ENCODE data around the gene CDV3. TPM values are rescaled to one million over a fixed set of nuclear protein-coding genes. Genes with fewer than 3 reads are reported as not detected.

CDV3 gene
- polyA plus RNA-seq, 2 of the 4 experiments (the other 2 are of a cell fraction), result 101 to 120 TPM

DNA sequence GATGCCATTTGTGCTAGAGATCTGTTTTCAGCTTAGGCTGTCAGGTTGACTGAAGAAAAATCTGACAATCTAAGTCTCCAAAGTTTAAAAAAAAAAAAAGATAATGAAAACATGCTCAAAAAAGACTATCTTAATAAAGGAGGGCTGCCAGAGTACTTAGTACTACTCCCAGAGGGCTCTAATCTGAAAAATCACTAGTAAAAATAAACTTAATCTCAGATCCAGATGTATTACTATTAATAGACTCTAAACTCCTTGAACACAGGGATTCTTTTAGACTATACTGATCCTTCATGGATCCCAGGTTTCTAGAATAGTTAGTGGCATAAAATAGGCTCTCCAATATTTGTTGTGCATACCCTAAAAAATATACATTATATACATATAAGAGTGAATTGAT, 54.3 kb downstream of the CDV3 start:
- no peak for FAIRE-seq
- Histone ChIP-seq H3K27ac (no peak overlapping the region), H3K4me1 (peaks cover 7% of the 10 kb centered on the region; the same call in 1 of the 3 replicates), H3K9me3 (no peaks in the 10 kb centered on the region), H3K4me3 (no peak overlapping the region), H3K4me2 (no peak overlapping the region)
- ATAC-seq, result no peak
- TF ChIP-seq HOXB13 (CRISPR knock-in tag; IDR thresholded peaks at IDR 0.05; ENCODE audit: low read depth) (no peak), JUNB (IDR thresholded peaks at IDR 0.05) (no peak), MAZ (IDR thresholded peaks at IDR 0.05; ENCODE audit: borderline replicate concordance, low read depth, low read length) (no peak), NFE2L2 (conservative IDR thresholded peaks at IDR 0.05; ENCODE audit: low read length) (no peak), GATA3 (IDR thresholded peaks at IDR 0.05; ENCODE audit: borderline replicate concordance) (no peak), RCOR1 (IDR thresholded peaks at IDR 0.05; ENCODE audit: low read depth, low read length) (no peak), NR3C1 (IDR thresholded peaks at IDR 0.05) (no peak), POLR2A (IDR thresholded peaks at IDR 0.05; ENCODE audit: low read length) (no peak), ESRRA (IDR thresholded peaks at IDR 0.05; ENCODE audit: borderline replicate concordance, low read length) (no peak)
- TF ChIP-seq, protein P1, sequence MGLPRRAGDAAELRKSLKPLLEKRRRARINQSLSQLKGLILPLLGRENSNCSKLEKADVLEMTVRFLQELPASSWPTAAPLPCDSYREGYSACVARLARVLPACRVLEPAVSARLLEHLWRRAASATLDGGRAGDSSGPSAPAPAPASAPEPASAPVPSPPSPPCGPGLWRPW (IDR thresholded peaks at IDR 0.05), result no peak
- TF ChIP-seq, protein P2, sequence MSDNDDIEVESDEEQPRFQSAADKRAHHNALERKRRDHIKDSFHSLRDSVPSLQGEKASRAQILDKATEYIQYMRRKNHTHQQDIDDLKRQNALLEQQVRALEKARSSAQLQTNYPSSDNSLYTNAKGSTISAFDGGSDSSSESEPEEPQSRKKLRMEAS (IDR thresholded peaks at IDR 0.05), result no peak
- TF ChIP-seq, protein P3, sequence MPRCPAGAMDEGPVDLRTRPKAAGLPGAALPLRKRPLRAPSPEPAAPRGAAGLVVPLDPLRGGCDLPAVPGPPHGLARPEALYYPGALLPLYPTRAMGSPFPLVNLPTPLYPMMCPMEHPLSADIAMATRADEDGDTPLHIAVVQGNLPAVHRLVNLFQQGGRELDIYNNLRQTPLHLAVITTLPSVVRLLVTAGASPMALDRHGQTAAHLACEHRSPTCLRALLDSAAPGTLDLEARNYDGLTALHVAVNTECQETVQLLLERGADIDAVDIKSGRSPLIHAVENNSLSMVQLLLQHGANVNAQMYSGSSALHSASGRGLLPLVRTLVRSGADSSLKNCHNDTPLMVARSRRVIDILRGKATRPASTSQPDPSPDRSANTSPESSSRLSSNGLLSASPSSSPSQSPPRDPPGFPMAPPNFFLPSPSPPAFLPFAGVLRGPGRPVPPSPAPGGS (IDR thresholded peaks at IDR 0.05), result no peak
- TF ChIP-seq, protein P4, sequence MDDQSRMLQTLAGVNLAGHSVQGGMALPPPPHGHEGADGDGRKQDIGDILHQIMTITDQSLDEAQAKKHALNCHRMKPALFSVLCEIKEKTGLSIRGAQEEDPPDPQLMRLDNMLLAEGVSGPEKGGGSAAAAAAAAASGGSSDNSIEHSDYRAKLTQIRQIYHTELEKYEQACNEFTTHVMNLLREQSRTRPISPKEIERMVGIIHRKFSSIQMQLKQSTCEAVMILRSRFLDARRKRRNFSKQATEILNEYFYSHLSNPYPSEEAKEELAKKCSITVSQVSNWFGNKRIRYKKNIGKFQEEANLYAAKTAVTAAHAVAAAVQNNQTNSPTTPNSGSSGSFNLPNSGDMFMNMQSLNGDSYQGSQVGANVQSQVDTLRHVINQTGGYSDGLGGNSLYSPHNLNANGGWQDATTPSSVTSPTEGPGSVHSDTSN (IDR thresholded peaks at IDR 0.05), result no peak
- ChIA-PET CTCF (no interaction called here), POLR2A (no interaction called here)
- no peak for DNase-seq (ENCODE audit: low read depth in 1 of 2, low spot score in 1 of 2)

DNA sequence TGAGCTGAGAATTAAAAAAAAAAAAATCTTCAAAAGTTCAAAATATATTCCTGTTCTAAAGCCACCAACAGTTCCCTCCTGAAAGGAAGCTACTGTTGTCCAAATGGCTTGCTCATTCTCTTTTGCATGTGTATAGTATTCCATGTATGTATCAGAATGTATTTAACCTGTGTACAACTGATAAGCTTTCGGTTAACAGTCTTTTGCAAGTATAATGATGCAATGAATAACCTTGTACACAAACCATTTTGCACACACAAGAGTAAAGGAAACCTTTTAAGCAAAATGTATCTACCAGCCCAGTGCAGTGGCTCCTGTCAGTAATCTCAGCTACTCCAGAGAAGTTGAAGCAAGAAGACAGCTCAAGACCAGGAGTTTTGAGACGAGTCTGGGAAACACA, 55.7 kb downstream of the CDV3 start:
- WGBS (ENCODE audit: missing lambda C conversion rate), result 86% methylated on average over 2 of the region's 2 CpGs
- Histone ChIP-seq H3K4me3 (no peak overlapping the region), H3K9me3 (no peaks in the 10 kb centered on the region), H3K27ac (no peak overlapping the region), H3K4me2 (no peak overlapping the region), H3K4me1 (peaks cover 7% of the 10 kb centered on the region; the same call in 1 of the 3 replicates)
- FAIRE-seq, result no peak
- TF ChIP-seq CBX8 (IDR thresholded peaks at IDR 0.05) (no peak), SMC3 (IDR thresholded peaks at IDR 0.05) (no peak), BHLHE40 (IDR thresholded peaks at IDR 0.05; ENCODE audit: low read depth, low read length) (no peak), HOXA7 (CRISPR knock-in tag; IDR thresholded peaks at IDR 0.05) (no peak), CHD4 (IDR thresholded peaks at IDR 0.05; ENCODE audit: borderline replicate concordance) (no peak)
- POLR2A ChIA-PET, result no interaction called here
- CTCF ChIA-PET, result no interaction called here
- no peak for ATAC-seq
- no peak for DNase-seq (ENCODE audit: low read depth in 1 of 2, low spot score in 1 of 2)

DNA sequence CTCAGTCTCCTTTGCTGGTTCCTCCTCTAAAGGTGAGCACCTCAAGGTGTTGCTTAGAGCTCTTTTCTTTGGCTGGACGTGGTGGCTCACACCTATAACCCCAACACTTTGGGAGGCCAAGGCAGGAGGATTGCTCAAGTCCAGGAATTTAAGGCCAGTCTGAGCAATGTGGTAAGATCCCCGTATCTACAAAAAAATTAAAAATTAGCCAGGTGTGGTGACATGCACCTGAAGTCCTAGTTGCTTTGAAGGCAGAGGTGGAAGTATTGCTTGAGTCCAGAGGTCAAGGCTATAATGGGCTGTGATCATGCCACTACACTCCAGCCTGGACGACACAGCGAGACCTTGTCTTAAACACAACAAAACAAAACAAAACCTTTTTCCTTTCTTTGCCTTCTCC, 60.0 kb downstream of the CDV3 start:
- WGBS (ENCODE audit: missing lambda C conversion rate), result 86% methylated on average over 4 of the region's 4 CpGs
- CTCF ChIA-PET, result no interaction called here
- TF ChIP-seq ZSCAN20 (CRISPR knock-in tag; IDR thresholded peaks at IDR 0.05) (no peak), EP300 (IDR thresholded peaks at IDR 0.05) (no peak)
- Histone ChIP-seq H3K9me3 (no peaks in the 10 kb centered on the region), H3K4me1 (peaks cover 7% of the 10 kb centered on the region; the same call in 1 of the 3 replicates), H3K27ac (no peak overlapping the region), H3K4me2 (no peak overlapping the region), H3K4me3 (no peak overlapping the region)
- POLR2A ChIA-PET, result no interaction called here
- FAIRE-seq, result no peak
- ATAC-seq, result no peak
- no peak for DNase-seq (ENCODE audit: low read depth in 1 of 2, low spot score in 1 of 2)

Small RNA genes lying within 50 kb of the gene (small RNA-seq; reads per million reads assigned to genes)
- gene AC022296.2, result 0 reads per million in 6 experiments
- gene RF00438, result 0 reads per million in 6 experiments

Other genes starting within 250 kb of the CDV3 start
- gene BFSP2, start 173.6 kb upstream of the CDV3 start, polyA plus RNA-seq (2011; rRNA removed), result 0.18 TPM in 1 of 2 replicates, not detected in the other
- gene BFSP2, start 173.6 kb upstream of the CDV3 start, polyA plus RNA-seq (2017; fragmentation: RNase III; extraction: RNeasy Plus Mini Kit Qiagen cat#74134 plus additional on column Dnase treatment), result not detected in 3 replicates
- 48.8 and 56.2 TPM in 2 replicates for gene TOPBP1, start 88.3 kb downstream of the CDV3 start, polyA plus RNA-seq (2011; rRNA removed)
- 30.9 to 32.6 TPM (median 31.6 TPM) in 3 replicates for gene TOPBP1, start 88.3 kb downstream of the CDV3 start, polyA plus RNA-seq (2017; fragmentation: RNase III; extraction: RNeasy Plus Mini Kit Qiagen cat#74134 plus additional on column Dnase treatment)
- 10.5 and 16.1 TPM in 2 replicates for gene TF, start 172.7 kb downstream of the CDV3 start, polyA plus RNA-seq (2011; rRNA removed)
- gene TF, start 172.7 kb downstream of the CDV3 start, polyA plus RNA-seq (2017; fragmentation: RNase III; extraction: RNeasy Plus Mini Kit Qiagen cat#74134 plus additional on column Dnase treatment), result 0.45 to 2.0 TPM (median 0.53 TPM) in 3 replicates
- 61.8 and 64.6 TPM in 2 replicates for gene SRPRB, start 232.1 kb downstream of the CDV3 start, polyA plus RNA-seq (2011; rRNA removed)
- gene SRPRB, start 232.1 kb downstream of the CDV3 start, polyA plus RNA-seq (2017; fragmentation: RNase III; extraction: RNeasy Plus Mini Kit Qiagen cat#74134 plus additional on column Dnase treatment), result 41.9 to 54.7 TPM (median 45.6 TPM) in 3 replicates

All from A549 (cell line).